ENCODE measurements around the gene ATXN2.
A peak's percentile ranks its signal among the peaks of the same experiment; 100 is the strongest.
"Not testable (repeated sequence)": the region's sequence is repeated elsewhere in the genome, so short reads cannot be mapped to it uniquely, and the experiment has no call there.

Gene ATXN2

DNA sequence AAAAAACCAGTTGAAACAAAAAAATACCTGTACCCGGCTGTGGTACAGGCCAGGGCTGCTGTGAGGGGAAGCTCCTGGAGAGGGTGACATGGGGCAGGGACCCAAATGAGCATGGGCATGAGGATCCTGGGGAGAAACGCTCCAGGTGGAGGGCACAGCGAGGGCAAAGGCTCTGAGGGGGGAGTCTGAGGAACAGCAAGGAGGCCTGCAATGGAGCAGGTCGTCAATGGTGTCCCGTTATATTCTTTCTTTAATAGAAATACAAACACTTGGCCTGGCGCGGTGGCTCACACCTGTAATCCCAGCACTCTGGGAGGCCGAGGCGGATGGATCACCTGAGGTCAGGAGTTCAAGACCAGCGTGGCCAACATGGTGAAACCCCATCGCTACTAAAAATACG lies 1.9 kb upstream of the ATXN2 start:
- not testable (repeated sequence) for DNase-seq (ENCODE audit: low read depth in 2 of 2, low spot score in 1 of 2)

DNA sequence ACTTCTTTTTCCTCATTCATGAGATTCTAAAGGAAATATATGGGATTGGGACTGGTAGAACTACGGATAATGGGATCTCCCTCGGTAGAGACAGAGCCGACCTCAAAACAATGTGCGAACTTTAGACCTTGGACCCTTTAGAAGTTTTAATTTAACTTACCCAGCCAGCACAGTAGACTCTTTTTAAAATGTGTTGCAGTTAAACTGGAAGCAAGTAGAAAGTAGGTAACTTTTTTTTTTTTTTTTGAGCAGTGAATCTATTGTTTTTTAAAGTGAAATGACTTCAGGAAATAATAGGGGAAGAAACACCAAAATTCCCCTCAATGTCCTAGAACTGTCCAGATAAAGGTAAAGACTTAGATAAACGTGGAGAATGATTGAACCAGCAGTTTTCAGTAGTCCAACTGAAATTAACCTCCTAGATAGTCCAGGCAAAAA lies 1.1 kb upstream of the ATXN2 start:
- DNase-seq (ENCODE audit: low read depth in 2 of 2, low spot score in 1 of 2): no peak

DNA sequence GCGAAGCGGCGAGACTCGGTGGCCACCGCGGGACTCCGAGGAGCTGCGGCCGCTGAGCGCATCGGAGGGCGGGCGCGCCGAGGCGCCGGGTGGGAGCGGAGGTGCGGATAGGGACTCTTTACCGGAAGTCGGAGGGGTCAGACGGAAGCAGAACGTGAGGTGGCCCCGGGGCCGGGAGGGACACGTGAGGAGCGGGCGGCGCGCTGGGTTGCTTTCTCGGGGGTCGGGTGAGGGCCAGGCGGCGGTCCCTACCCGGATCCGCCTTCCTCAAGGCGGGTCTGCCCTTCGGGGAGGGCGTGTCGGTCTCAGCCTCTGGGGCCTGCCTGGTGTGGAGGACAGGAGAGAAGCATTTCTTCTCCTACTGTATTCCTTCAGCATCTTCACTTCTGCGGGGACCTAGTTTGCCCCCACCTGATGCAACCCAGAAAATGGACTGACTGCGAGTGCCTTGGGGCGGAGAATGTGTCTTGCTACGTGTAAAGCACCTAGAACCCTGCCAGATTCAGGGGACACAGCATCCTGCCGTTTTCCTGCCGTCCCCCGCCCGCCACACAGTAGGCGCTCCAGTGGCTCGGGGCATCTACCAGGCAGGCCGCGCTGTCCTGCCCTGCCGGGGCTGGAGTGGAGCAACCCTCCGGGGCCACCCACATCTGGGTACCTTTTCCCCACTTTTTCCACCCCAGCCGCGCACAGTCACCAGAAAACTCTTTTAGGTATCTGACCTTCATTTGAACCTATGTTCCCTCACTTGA lies 514 bp upstream of the ATXN2 start:
- peak; percentile 77 to 78 for DNase-seq (ENCODE audit: low read depth in 2 of 2, low spot score in 1 of 2)

GRCh38 chr12:111597831-111598636 lies 1.1 kb downstream of the ATXN2 start:
- no peak for DNase-seq (ENCODE audit: low read depth in 2 of 2, low spot score in 1 of 2)

DNA sequence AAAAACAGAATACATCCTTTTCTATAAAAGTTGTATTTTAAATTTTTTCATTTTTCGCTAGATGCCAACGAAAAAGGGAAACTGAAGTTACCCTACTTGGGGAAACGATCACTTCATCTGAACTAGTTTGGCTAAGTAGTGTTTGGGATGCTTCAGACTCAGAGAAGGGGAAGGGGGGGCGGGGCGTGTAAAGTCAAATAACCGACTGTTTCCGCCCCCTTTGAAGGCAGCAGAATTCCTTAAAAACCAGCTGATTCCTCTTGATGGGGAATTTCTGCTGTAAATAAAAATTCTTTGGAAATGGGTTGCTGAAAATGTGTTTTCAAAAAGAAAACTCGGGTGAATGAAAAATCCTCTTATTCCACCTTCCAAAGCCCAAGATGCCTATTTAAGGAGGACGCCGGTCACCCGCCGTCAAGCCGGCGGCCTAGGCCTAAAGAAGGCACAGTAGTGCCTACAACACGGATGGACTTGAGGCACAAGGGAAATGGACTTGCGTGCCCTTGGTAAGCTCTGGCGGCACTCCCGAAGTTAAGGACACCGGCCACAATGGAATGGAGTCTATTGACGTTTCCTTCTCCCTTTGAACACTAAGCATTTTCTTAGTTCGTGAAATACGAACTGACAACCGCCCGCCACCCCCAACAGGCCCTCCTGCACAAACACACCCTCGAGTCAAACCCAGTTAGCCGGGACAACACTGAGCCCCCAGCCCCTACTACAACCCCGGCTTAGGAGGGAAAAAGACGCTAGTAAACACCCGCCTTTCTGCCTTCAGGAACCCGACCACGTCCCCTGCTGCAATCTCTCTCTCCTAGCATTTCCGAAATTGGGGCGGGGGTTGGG lies 1.9 kb downstream of the ATXN2 start:
- no peak for DNase-seq (ENCODE audit: low read depth in 2 of 2, low spot score in 1 of 2)

DNA sequence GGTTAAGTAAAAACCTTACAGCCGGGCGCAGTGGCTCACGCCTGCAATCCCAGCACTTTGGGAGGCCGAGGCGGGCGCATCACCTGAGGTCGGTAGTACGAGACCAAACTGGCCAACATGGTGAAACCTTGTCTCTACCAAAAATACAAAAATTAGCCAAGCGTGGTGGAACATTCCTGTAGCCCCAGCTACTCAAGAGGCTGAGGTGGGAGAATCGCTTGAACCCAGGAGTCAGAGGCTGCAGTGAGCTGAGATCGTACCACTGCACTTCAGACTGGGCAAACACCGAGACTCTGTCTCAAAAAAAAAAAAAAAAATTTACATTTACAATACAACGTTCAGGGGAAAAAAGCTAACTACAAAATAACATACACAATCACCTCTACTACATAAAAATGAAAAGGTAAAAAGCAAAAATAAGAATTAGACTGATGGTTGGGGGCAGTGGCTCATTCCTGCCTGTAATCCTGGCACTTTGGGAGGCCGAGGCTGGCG lies 3.7 kb downstream of the ATXN2 start:
- DNase-seq (ENCODE audit: low read depth in 2 of 2, low spot score in 1 of 2): not testable (repeated sequence)

DNA sequence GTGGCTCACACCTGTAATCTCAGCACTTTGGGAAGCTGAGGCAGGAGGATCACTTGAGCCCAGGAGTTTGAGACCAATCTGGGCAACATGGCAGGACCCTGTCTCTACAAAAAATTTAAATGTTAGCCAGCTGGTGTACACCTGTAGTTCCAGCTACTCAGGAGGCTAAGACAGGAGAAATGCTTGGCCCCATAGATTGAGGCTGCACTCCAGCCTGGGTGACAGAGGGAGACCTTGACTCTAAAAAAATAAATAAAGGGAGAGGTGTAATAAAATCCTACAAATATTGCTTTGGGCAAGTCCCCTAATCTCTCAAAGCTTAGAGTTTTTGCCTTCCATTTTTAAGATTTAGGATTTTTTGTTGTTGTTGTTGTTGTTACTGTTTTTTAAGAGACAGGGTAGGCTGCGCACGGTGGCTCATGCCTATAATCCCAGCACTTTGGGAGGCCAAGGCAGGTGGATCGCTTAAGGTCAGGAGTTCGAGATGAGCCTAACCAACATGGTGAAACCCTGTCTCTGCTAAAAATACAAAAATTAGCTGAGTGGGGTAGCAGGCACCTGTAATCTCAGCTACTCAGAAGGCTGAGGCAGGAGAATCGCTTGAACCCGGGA lies 7.6 kb downstream of the ATXN2 start:
- not testable (repeated sequence) for DNase-seq (ENCODE audit: low read depth in 2 of 2, low spot score in 1 of 2)

DNA sequence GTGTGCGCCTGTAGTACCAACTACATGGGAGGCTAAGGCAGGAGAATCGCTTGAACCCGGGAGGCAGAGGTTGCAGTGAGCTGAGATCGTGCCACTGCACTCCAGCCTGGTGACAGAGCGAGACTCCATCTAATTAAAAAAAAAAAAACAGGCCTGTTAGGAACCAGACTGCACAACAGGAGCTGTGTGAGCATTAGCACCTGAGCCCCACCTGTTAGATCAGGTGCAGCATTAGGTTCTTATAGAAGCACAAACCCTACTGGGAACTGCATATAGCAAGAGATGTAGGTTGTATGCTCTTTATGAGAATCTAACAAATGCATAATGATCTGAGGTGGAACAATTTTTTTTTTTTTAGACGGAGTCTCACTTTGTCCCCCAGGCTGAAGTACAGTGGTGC lies 8.6 kb downstream of the ATXN2 start:
- DNase-seq (ENCODE audit: low read depth in 2 of 2, low spot score in 1 of 2): no peak

DNA sequence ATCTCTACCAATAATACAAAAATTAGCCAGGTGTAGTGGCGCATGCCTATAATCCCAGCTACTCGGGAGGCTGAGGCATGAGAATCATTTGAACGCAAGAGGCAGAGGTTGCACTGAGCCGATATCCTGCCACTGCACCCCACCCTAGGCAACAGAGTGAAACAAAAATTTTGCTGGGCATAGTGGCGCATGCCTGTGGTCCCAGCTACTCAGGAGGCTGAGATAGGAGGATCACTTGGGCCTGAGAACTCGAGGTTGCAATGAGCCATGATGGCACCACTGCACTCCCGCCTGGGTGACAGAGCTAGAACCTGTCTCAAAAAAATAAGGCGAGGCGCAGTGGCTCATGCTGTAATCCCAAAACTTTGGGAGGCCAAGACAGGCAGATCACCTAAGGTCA lies 9.5 kb downstream of the ATXN2 start:
- DNase-seq (ENCODE audit: low read depth in 2 of 2, low spot score in 1 of 2): no peak

GRCh38 chr12:111588010-111588409 lies 11.1 kb downstream of the ATXN2 start:
- no peak for DNase-seq (ENCODE audit: low read depth in 2 of 2, low spot score in 1 of 2)

- DNase-seq (ENCODE audit: low read depth in 2 of 2, low spot score in 1 of 2): no peak
Measured at GRCh38 chr12:111586986-111587385, 12.1 kb downstream of the ATXN2 start.

GRCh38 chr12:111585690-111586089 lies 13.4 kb downstream of the ATXN2 start:
- no peak for DNase-seq (ENCODE audit: low read depth in 2 of 2, low spot score in 1 of 2)

DNA sequence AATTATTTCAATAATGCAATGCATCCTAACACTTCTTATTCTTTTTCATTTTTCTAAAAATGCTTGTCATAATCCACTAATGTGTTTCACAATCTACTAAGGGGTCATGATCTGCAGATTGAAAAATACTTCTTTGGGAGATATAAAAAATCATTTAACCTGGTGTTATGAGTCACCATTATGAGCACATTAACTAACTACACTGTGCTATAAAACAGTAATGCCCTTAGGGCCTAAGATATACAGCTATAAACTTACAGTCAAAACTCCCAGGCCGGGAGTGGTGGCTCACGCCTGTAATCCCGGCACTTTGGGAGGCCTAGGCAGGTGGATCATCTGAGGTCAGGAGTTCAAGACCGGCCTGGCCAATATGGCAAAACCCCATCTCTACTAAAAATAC lies 14.2 kb downstream of the ATXN2 start:
- DNase-seq (ENCODE audit: low read depth in 2 of 2, low spot score in 1 of 2): no peak

- not testable (repeated sequence) for DNase-seq (ENCODE audit: low read depth in 2 of 2, low spot score in 1 of 2)
Measured at GRCh38 chr12:111583506-111583905, 15.6 kb downstream of the ATXN2 start.

DNA sequence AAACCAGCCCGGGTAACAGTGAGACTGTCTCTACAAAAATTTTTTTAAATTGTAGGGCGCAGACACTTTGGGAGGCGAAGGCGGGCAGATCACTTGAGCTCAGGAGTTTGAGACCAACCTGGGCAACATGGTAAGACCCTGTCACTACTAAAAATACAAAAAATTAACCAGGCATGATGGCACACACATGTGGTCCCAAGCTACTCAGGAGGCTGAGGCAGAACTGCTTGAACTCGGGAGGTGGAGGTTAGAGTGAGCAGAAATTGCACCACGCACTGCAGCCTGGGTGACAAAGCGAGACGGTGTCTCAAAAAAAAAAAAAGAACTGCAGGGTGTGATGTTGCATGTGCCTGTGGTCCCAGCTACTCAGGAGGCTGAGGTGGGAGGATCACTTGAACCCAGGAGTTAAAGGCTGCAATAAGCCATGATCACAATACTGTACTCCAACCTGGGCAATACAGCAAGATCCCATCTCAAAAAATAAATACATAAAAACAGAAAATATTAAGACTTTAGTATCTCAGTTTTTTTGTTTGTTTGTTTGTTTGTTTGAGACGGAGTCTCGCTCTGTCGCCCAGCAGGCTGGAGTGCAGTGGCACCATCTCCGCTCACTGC lies 16.9 kb downstream of the ATXN2 start:
- no peak for DNase-seq (ENCODE audit: low read depth in 2 of 2, low spot score in 1 of 2)

DNA sequence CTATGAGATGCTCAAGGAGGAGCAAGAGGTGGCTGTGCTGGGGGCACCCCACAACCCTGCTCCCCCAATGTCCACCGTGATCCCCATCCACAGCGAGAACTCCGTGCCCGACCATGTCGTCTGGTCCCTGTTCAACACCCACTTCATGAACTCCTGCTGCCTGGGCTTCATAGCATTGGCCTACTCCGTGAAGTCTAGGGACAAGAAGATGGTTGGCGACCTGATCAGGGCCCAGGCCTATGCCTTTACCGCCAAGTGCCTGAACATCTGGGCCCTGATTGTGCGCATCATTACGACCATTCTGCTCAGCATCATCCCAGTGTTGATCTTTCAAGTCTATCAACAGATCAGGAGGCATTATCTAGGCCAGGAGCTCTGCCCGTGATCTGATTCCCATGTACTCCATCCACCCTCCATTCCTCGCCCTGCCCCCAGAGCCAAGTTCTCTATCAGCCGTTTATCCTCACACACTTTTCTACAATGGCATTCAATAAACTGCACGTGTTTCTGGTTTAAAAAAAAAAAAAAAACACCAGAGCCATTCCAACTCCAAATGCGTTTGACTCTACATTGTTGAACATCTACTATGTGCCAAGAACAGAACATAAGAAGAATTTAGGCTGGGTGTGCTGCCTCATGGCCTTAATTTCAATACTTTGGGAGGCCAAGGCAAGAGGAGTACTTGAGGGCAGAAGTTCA lies 17.5 kb downstream of the ATXN2 start:
- DNase-seq (ENCODE audit: low read depth in 2 of 2, low spot score in 1 of 2): no peak

DNA sequence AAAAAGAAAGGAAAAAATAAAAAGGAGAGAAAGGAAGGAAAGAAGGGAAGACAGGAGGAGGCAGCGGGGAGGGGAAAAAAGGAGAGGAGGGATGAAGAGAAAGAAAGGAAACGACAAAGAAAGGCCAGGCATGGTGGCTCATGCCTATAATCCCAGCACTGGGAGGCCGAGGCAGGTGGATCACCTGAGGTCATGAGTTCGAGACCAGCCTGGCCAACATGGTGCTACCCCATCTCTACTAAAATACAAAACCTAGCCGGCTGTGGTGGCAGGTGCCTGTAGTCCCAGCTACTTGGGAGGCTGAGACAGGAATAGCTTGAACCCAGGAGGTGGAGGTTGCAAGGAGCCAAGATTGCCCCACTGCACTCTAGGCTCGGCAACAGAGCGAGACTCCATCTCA lies 18.4 kb downstream of the ATXN2 start:
- no peak for DNase-seq (ENCODE audit: low read depth in 2 of 2, low spot score in 1 of 2)

DNA sequence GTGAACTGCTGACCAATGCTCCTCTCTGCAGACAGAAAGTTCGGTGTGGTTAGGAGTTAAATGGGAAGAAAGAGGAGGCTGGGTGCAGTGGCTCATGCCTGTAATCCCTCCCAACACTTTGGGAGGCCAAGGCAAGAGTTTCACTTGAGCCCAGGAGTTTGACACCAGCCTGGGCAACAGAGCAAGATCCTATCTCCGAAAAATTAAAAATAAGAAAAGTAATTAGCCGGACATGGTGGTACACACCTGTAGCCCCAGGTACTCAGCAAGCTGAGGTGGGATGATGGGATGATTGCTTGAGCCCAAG lies 19.0 kb downstream of the ATXN2 start:
- no peak for DNase-seq (ENCODE audit: low read depth in 2 of 2, low spot score in 1 of 2)

DNA sequence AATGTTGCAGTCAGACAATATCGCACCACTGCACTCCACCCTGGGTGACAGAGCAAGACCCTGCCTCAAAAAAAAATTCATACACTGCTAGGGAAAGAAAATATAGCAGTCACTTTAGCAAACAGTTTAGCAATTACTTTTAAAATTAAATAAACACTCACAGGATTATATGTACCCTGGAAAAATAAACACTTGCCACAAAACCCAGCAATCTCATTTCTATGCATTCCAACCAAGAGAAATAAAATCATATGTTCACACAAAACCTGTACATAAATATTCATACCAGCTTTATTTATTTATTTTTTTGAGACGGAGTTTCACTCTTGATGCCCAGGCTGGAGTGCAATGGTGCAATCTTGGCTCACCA lies 20.2 kb downstream of the ATXN2 start:
- DNase-seq (ENCODE audit: low read depth in 2 of 2, low spot score in 1 of 2): no peak

DNA sequence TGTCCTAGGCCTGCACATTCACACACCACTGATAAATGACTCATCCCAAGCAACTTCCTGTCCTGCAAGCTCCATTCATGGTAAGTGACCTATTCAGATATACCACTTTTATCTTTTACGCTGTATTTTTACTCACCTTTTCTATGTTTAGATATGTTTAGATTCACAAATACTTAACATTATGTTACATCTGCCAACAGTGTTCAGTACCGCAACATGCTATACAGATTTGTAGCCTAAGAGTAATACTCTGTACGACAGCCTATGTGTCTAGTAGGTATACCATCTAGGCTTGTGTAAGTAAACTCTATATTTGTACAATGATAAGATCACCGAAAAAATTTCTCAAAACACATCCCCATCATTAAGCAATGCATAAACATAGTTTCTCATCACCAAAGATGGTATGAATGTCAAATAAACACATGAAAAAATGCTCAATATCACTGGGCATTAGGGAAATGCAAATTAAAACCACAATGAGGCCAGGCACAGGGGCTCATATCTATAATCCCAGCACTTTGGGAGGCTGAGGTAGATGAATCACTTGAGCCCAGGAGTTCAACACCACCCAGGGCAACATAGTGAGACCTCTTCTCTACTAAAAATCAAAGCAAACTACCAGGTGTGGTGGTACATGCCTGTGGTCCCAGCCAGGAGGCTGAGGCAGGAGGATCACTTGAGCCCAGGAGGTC lies 20.7 kb downstream of the ATXN2 start:
- DNase-seq (ENCODE audit: low read depth in 2 of 2, low spot score in 1 of 2): no peak
